SK-N-SH treated with all-trans-retinoic acid at 6 μM for 48 hours (cell line): ENCODE measurements around the gene SH3TC1.

Source experiments
- ATAC-seq: fragments of 200-7000 bp; cut with Tn5 transposase; 3 replicates; pipeline ENCODE4 v1.9.1; 2020; ENCODE audit warnings: mild to moderate bottlenecking, moderate library complexity
- ARNTL ChIP-seq: fragments of 450-650 bp; formaldehyde crosslinking; IDR thresholded peaks from 2 replicates; pipeline ENCODE4 v1.5.0; 2020; ENCODE audit warnings: low read depth, mild to moderate bottlenecking, moderate library complexity, borderline replicate concordance
- BACH2 ChIP-seq: fragments of 250-450 bp; sonication (Bioruptor Pico); IDR thresholded peaks from 2 replicates; pipeline ENCODE4 v1.9.0; 2021; ENCODE audit warnings: mild to moderate bottlenecking, borderline replicate concordance
- CREB5 ChIP-seq: fragments of 250-450 bp; sonication (Bioruptor Pico); IDR thresholded peaks from 2 replicates; pipeline ENCODE4 v1.5.1; 2020; ENCODE audit warnings: low read depth, mild to moderate bottlenecking, moderate library complexity
- CSDC2 ChIP-seq: fragments of 250-450 bp; sonication (Bioruptor Pico); IDR thresholded peaks from 2 replicates; pipeline ENCODE4 v1.5.0; 2020; ENCODE audit warnings: mild to moderate bottlenecking, moderate library complexity
- ESRRG ChIP-seq: fragments of 250-450 bp; sonication (Bioruptor Pico); IDR thresholded peaks from 2 replicates; pipeline ENCODE4 v1.6.1; 2021; ENCODE audit warnings: mild to moderate bottlenecking
- GLIS3 ChIP-seq: fragments of 250-450 bp; sonication (Bioruptor Pico); IDR thresholded peaks from 2 replicates; pipeline ENCODE4 v1.5.0; 2020; ENCODE audit warnings: mild to moderate bottlenecking, moderate library complexity
- ISL1 ChIP-seq: fragments of 250-450 bp; sonication (Bioruptor Pico); IDR thresholded peaks from 2 replicates; pipeline ENCODE4 v2.1.2; 2022; ENCODE audit warnings: mild to moderate bottlenecking, moderate library complexity
- OSR1 ChIP-seq: fragments of 250-450 bp; sonication (Bioruptor Pico); IDR thresholded peaks from 2 replicates; pipeline ENCODE4 v1.8.0; 2022; ENCODE audit warnings: moderate library complexity, mild to moderate bottlenecking, inconsistent platforms
- PPARA ChIP-seq: fragments of 250-450 bp; sonication (Bioruptor Pico); IDR thresholded peaks from 2 replicates; pipeline ENCODE4 v1.5.0; 2020; ENCODE audit warnings: mild to moderate bottlenecking, borderline replicate concordance
- RARB ChIP-seq: fragments of 250-450 bp; sonication (Bioruptor Pico); IDR thresholded peaks from 2 replicates; pipeline ENCODE4 v1.8.0; 2021; ENCODE audit warnings: mild to moderate bottlenecking, moderate library complexity
- SNAI2 ChIP-seq: fragments of 250-450 bp; sonication (Bioruptor Pico); IDR thresholded peaks from 2 replicates; pipeline ENCODE4 v1.5.0; 2020; ENCODE audit warnings: mild to moderate bottlenecking, moderate library complexity
- TCF4 ChIP-seq: fragments of 250-450 bp; sonication (Bioruptor Pico); IDR thresholded peaks from 2 replicates; pipeline ENCODE4 v1.8.0; 2021; ENCODE audit warnings: mild to moderate bottlenecking, moderate library complexity, borderline replicate concordance
- TOX ChIP-seq: fragments of 250-450 bp; sonication (Bioruptor Pico); IDR thresholded peaks from 2 replicates; pipeline ENCODE4 v1.8.0; 2021; ENCODE audit warnings: mild to moderate bottlenecking, moderate library complexity, borderline replicate concordance
- ZC3H10 ChIP-seq: fragments of 250-450 bp; sonication (Bioruptor Pico); IDR thresholded peaks from 2 replicates; pipeline ENCODE4 v1.5.1; 2021; ENCODE audit warnings: mild to moderate bottlenecking, moderate library complexity
- ZFP30 ChIP-seq: fragments of 450-650 bp; formaldehyde crosslinking; IDR thresholded peaks from 2 replicates; pipeline ENCODE4 v1.5.0; 2022; ENCODE audit warnings: mild to moderate bottlenecking, moderate library complexity
- ZNF565 ChIP-seq: fragments of 450-650 bp; formaldehyde crosslinking; conservative IDR thresholded peaks from 2 replicates; pipeline ENCODE4 v1.5.0; 2020; ENCODE audit warnings: low read depth, mild to moderate bottlenecking, moderate library complexity
- ZNF70 ChIP-seq: fragments of 450-650 bp; formaldehyde crosslinking; IDR thresholded peaks from 2 replicates; pipeline ENCODE4 v1.5.0; 2020; ENCODE audit warnings: mild to moderate bottlenecking, moderate library complexity
- ZNF8 ChIP-seq: fragments of 450-650 bp; formaldehyde crosslinking; IDR thresholded peaks from 2 replicates; pipeline ENCODE4 v1.5.0; 2020; ENCODE audit warnings: mild to moderate bottlenecking, moderate library complexity
- TF ChIP-seq, protein P1 (sequence below): fragments of 250-450 bp; sonication (Bioruptor Pico); IDR thresholded peaks from 2 replicates; pipeline ENCODE4 v1.8.0; 2020; ENCODE audit warnings: mild to moderate bottlenecking, moderate library complexity, borderline replicate concordance
- TF ChIP-seq, protein P2 (sequence below): fragments of 250-450 bp; sonication (Bioruptor Pico); IDR thresholded peaks from 2 replicates; pipeline ENCODE4 v1.5.0; 2020; ENCODE audit warnings: mild to moderate bottlenecking, moderate library complexity
- TF ChIP-seq, protein P3 (sequence below): fragments of 250-450 bp; sonication (Bioruptor Pico); IDR thresholded peaks from 2 replicates; pipeline ENCODE4 v1.5.1; 2021; ENCODE audit warnings: mild to moderate bottlenecking, moderate library complexity

SH3TC1 gene

GRCh38 chr4:8175686-8176085 is 23.4 kb upstream of the SH3TC1 start (continued):
- TF ChIP-seq, protein P1, sequence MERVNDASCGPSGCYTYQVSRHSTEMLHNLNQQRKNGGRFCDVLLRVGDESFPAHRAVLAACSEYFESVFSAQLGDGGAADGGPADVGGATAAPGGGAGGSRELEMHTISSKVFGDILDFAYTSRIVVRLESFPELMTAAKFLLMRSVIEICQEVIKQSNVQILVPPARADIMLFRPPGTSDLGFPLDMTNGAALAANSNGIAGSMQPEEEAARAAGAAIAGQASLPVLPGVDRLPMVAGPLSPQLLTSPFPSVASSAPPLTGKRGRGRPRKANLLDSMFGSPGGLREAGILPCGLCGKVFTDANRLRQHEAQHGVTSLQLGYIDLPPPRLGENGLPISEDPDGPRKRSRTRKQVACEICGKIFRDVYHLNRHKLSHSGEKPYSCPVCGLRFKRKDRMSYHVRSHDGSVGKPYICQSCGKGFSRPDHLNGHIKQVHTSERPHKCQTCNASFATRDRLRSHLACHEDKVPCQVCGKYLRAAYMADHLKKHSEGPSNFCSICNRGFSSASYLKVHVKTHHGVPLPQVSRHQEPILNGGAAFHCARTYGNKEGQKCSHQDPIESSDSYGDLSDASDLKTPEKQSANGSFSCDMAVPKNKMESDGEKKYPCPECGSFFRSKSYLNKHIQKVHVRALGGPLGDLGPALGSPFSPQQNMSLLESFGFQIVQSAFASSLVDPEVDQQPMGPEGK (CRISPR knock-in tag), result no peak
- no peak for TF ChIP-seq ZNF70
- TF ChIP-seq OSR1 (CRISPR knock-in tag), result no peak
- no peak for TF ChIP-seq TCF4
- TF ChIP-seq ISL1 (CRISPR knock-in tag), result no peak
- no peak for TF ChIP-seq ESRRG (CRISPR knock-in tag)
- TF ChIP-seq ZC3H10 (CRISPR knock-in tag), result no peak
- TF ChIP-seq, all 23 proteins: peak for 0

DNA sequence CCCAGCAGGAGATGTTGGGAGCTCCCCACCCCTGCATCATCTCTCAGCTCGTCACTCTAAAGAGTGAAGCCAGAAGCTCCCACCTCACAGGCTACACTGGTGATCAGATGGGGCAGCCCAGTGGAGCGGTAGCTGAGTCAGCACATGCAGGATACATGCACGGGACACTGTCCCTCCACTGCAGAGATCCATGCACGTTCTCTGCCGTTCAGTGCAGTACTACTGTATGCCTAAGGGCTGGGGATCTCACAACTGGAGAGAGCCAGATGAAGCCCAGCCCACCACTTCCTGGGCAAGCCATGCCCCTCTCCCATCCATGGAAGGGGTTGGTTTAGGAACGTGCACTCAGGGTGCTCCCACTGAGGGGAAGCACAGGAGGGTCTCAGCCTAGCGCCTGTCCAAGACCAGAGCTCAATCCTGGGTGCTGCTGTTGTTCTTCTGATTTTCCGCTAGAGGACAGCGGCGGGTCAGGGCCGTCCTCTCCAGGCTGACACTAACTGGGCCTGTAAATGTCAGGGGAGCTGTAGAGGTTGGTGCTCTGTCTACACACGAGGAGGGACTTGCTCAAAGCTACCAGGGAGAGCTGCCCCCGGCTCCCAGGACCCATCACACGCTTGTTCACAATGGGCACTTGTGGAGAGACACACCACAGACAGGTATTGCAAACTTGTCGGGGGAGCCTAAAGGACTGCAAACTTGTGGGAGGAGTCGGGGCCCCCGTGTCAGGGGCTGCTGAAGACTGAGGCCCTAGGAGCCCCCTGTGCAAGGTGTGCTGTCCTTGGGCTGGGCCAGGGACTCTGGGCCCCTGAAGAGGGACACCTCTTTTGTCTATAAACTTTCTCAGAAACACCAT is 22.3 kb upstream of the SH3TC1 start:
- ATAC-seq, result peak; percentile 98
- TF ChIP-seq PPARA (no peak), ARNTL (CRISPR knock-in tag) (no peak), ZNF70 (no peak), ZC3H10 (CRISPR knock-in tag) (no peak), TOX (CRISPR knock-in tag) (no peak), ZFP30 (CRISPR knock-in tag) (no peak), GLIS3 (CRISPR knock-in tag) (no peak), SNAI2 (no peak)
- TF ChIP-seq, protein P1 (CRISPR knock-in tag), result no peak

DNA sequence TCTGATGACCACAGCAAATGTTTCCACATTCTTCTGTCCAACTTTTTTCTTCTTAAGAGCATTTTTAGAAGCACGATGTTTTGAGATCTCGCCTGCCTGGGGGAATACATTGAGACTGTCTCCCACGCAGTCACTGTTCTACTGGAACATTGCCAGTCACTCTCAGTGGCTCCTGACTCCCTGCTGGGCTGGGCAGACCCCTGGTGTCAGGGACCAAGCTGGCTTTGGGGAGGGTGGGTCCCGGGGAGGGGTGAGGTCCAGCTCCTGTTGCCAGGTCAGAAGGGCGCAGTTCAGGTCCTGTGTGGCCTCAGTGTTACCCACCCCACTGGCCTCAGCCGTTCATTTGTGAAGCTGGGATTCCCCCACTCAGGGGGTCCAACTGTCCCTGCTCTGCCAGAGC is 21.5 kb upstream of the SH3TC1 start:
- TF ChIP-seq TCF4, result no peak
- TF ChIP-seq TOX (CRISPR knock-in tag), result no peak
- TF ChIP-seq ZC3H10 (CRISPR knock-in tag), result no peak
- TF ChIP-seq ZNF70, result no peak
- TF ChIP-seq OSR1 (CRISPR knock-in tag), result no peak
- TF ChIP-seq RARB (CRISPR knock-in tag), result no peak
- TF ChIP-seq CREB5 (CRISPR knock-in tag), result no peak
- no peak for TF ChIP-seq PPARA
- no peak for TF ChIP-seq ZNF8
- no peak for ATAC-seq

DNA sequence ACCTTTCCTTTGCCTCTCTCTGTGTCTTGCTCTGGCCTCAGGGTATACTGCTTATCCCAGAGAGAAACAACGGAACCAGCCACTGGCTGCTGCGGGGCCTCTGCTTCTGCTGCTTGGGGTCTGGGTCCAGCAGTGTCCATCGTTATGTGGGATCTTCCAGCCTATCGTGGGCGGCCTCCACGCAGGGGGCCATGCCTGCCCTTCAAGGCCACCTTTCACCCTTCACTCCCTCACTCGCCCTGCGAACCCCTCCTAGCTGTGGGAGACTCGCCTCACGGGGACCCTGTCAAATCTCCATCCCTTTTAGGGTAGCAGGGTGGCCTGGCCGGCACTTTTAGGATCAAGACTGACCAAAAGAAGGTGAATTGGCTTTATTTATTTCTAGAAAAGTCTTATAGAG is 21.1 kb upstream of the SH3TC1 start:
- ATAC-seq, result no peak
- TF ChIP-seq, protein P2, sequence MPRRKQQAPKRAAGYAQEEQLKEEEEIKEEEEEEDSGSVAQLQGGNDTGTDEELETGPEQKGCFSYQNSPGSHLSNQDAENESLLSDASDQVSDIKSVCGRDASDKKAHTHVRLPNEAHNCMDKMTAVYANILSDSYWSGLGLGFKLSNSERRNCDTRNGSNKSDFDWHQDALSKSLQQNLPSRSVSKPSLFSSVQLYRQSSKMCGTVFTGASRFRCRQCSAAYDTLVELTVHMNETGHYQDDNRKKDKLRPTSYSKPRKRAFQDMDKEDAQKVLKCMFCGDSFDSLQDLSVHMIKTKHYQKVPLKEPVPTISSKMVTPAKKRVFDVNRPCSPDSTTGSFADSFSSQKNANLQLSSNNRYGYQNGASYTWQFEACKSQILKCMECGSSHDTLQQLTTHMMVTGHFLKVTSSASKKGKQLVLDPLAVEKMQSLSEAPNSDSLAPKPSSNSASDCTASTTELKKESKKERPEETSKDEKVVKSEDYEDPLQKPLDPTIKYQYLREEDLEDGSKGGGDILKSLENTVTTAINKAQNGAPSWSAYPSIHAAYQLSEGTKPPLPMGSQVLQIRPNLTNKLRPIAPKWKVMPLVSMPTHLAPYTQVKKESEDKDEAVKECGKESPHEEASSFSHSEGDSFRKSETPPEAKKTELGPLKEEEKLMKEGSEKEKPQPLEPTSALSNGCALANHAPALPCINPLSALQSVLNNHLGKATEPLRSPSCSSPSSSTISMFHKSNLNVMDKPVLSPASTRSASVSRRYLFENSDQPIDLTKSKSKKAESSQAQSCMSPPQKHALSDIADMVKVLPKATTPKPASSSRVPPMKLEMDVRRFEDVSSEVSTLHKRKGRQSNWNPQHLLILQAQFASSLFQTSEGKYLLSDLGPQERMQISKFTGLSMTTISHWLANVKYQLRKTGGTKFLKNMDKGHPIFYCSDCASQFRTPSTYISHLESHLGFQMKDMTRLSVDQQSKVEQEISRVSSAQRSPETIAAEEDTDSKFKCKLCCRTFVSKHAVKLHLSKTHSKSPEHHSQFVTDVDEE (CRISPR knock-in tag), result no peak
- TF ChIP-seq, protein P1 (CRISPR knock-in tag), result no peak
- TF ChIP-seq CREB5 (CRISPR knock-in tag) (no peak), ZC3H10 (CRISPR knock-in tag) (no peak), SNAI2 (no peak), TCF4 (no peak), ZNF8 (no peak), BACH2 (CRISPR knock-in tag) (no peak), GLIS3 (CRISPR knock-in tag) (no peak), ISL1 (CRISPR knock-in tag) (no peak), ZNF70 (no peak), CSDC2 (CRISPR knock-in tag) (no peak), ARNTL (CRISPR knock-in tag) (no peak), ZNF565 (no peak)
- TF ChIP-seq, protein P3, sequence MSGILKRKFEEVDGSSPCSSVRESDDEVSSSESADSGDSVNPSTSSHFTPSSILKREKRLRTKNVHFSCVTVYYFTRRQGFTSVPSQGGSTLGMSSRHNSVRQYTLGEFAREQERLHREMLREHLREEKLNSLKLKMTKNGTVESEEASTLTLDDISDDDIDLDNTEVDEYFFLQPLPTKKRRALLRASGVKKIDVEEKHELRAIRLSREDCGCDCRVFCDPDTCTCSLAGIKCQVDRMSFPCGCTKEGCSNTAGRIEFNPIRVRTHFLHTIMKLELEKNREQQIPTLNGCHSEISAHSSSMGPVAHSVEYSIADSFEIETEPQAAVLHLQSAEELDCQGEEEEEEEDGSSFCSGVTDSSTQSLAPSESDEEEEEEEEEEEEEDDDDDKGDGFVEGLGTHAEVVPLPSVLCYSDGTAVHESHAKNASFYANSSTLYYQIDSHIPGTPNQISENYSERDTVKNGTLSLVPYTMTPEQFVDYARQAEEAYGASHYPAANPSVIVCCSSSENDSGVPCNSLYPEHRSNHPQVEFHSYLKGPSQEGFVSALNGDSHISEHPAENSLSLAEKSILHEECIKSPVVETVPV (CRISPR knock-in tag), result no peak
